ENCODE measurements around the gene F7.
A peak's percentile ranks its signal among the peaks of the same experiment; 100 is the strongest.
"Not testable (repeated sequence)": the region's sequence is repeated elsewhere in the genome, so short reads cannot be mapped to it uniquely, and the experiment has no call there.

F7 gene

GRCh38 chr13:113153810-113154748 is 48.5 kb downstream of the F7 start:
- peak; percentile 59 for DNase-seq (ENCODE audit: low read depth, low spot score)

- no peak for DNase-seq (ENCODE audit: low read depth, low spot score)
Measured at GRCh38 chr13:113155201-113155600, 49.6 kb downstream of the F7 start.

GRCh38 chr13:113155982-113156655 is 50.5 kb downstream of the F7 start:
- DNase-seq (ENCODE audit: low read depth, low spot score): no peak

GRCh38 chr13:113157206-113157928 is 51.8 kb downstream of the F7 start:
- DNase-seq (ENCODE audit: low read depth, low spot score): no peak

- no peak for DNase-seq (ENCODE audit: low read depth, low spot score)
Measured at GRCh38 chr13:113157929-113158747, 52.5 kb downstream of the F7 start, which contains the start of gene PROZ. TSS of gene PROZ (plus strand) at chr13:113158648. CDS start at chr13:113158661, 13 bp downstream.

- no peak for DNase-seq (ENCODE audit: low read depth, low spot score)
Measured at GRCh38 chr13:113158946-113159345, 53.4 kb downstream of the F7 start.

- no peak for DNase-seq (ENCODE audit: low read depth, low spot score)
Measured at GRCh38 chr13:113159701-113160100, 54.1 kb downstream of the F7 start.

- no peak for DNase-seq (ENCODE audit: low read depth, low spot score)
Measured at GRCh38 chr13:113160983-113161382, 55.4 kb downstream of the F7 start.

- DNase-seq (ENCODE audit: low read depth, low spot score): no peak
Measured at GRCh38 chr13:113161433-113161832, 55.8 kb downstream of the F7 start.

- not testable (repeated sequence) for DNase-seq (ENCODE audit: low read depth, low spot score)
Measured at GRCh38 chr13:113161975-113162374, 56.4 kb downstream of the F7 start.

- DNase-seq (ENCODE audit: low read depth, low spot score): no peak
Measured at GRCh38 chr13:113162783-113163685, 57.4 kb downstream of the F7 start.

- no peak for DNase-seq (ENCODE audit: low read depth, low spot score)
Measured at GRCh38 chr13:113164492-113164891, 58.9 kb downstream of the F7 start.

GRCh38 chr13:113166266-113166665 is 60.7 kb downstream of the F7 start:
- DNase-seq (ENCODE audit: low read depth, low spot score): no peak

- DNase-seq (ENCODE audit: low read depth, low spot score): no peak
Measured at GRCh38 chr13:113166681-113167080, 61.1 kb downstream of the F7 start.

- no peak for DNase-seq (ENCODE audit: low read depth, low spot score)
Measured at GRCh38 chr13:113167155-113167554, 61.6 kb downstream of the F7 start.

- DNase-seq (ENCODE audit: low read depth, low spot score): no peak
Measured at GRCh38 chr13:113167575-113167974, 62.0 kb downstream of the F7 start.

GRCh38 chr13:113168211-113168610 is 62.6 kb downstream of the F7 start:
- DNase-seq (ENCODE audit: low read depth, low spot score): no peak

GRCh38 chr13:113169277-113170272 is 64.0 kb downstream of the F7 start:
- DNase-seq (ENCODE audit: low read depth, low spot score): no peak
